Sigmoid colon (tissue), 7 donors: ENCODE results near the gene FEM1C. TPM values are rescaled to one million over a fixed set of nuclear protein-coding genes. Genes with fewer than 3 reads are reported as not detected.

ENCODE experiments used
- DNase-seq: peaks from one replicate; pipeline ENCODE4 v3.0.0-alpha.2; 2019
- H3K27ac ChIP-seq, 4 donors: fragments of 200-600 bp; sonication (generic); one replicate each; pipeline ENCODE4 v1.5.1; 2016 to 2019; ENCODE audit warnings: mild to moderate bottlenecking in 1 of 4
- H3K27me3 ChIP-seq, 3 donors: fragments of 200-600 bp; sonication (generic); one replicate each; pipeline ENCODE4 v1.5.1; 2019; ENCODE audit warnings: mild to moderate bottlenecking in 1 of 3
- H3K36me3 ChIP-seq, 4 donors: fragments of 200-600 bp; sonication (generic); one replicate each; pipeline ENCODE4 v1.5.1; 2016 to 2019
- H3K4me1 ChIP-seq, 4 donors: fragments of 200-600 bp; sonication (generic); one replicate each; pipeline ENCODE4 v1.5.1; 2017 to 2019
- H3K4me3 ChIP-seq, 4 donors: fragments of 200-600 bp; sonication (generic); one replicate each; pipeline ENCODE4 v1.5.1; 2017 to 2019; ENCODE audit warnings: mild to moderate bottlenecking in 2 of 4, moderate library complexity in 1 of 4
- H3K9me3 ChIP-seq, 4 donors: fragments of 200-600 bp in 3 of 4; sonication (generic) in 3 of 4; one replicate each; pipeline versions ENCODE4 v1.5.1 to v1.6.1; 2013 to 2019
- CTCF ChIP-seq, 4 experiments: fragments of 450-650 bp in 3 of 4; fragments of 200-600 bp in 1 of 4; IDR thresholded peaks; one replicate each; pipeline ENCODE4 v1.5.1; 2016 to 2019; ENCODE audit warnings: antibody characterized with exemption in 4 of 4, mild to moderate bottlenecking in 3 of 4, moderate library complexity in 2 of 4
- EP300 ChIP-seq, 4 donors: sonication (generic); formaldehyde crosslinking; IDR thresholded peaks; one replicate each; pipeline ENCODE4 v1.6.1; 2017; ENCODE audit warnings: antibody characterized with exemption in 4 of 4
- POLR2A ChIP-seq, 2 donors: fragments of 450-650 bp; IDR thresholded peaks; one replicate each; pipeline ENCODE4 v1.6.1; 2016; ENCODE audit warnings: antibody characterized with exemption in 2 of 2, mild to moderate bottlenecking in 2 of 2, moderate library complexity in 2 of 2
- POLR2AphosphoS5 ChIP-seq, 4 donors: sonication (generic); formaldehyde crosslinking; IDR thresholded peaks; one replicate each; pipeline ENCODE4 v1.6.1; 2017; ENCODE audit warnings: antibody characterized with exemption in 4 of 4
- WGBS, 2 donors: extraction: QIAGEN DNeasy Blood & Tissue Kit; methylation state at CpG; one replicate each; pipeline ENCODE4 v1.1.7; 2013; 5-methylcytosine and 5-hydroxymethylcytosine counted together
- intact Hi-C: fragments of 100-400 bp; cut with DNase I; formaldehyde crosslinking; loops from one replicate; pipeline ENCODE4 v1.15.1; 2023
- polyA plus RNA-seq, 3 donors: library from polyadenylated mRNA; stranded (reverse); fragments of 200-250 nt; gene quantifications; one replicate each; pipeline ENCODE4 v1.2.3, GENCODE V29; 2013
- total RNA-seq, 4 donors: library from RNA; depleted of rRNA; stranded (reverse); fragments of >200 nt; gene quantifications; one replicate each; pipeline ENCODE4 v1.1.0, GENCODE V29; 2016
- donor health status: healthy with polysubstance abuse.
- donor health status: Bipolar disorder and iron deficiency.
- donor health status: healthy.

Gene FEM1C
- total and polyA plus RNA-seq, 7 donors = 12.1 to 26.8 (median 24.0) TPM

- no peaks in the 10 kb centered on the region for H3K4me1 ChIP-seq
- no peaks in the 10 kb centered on the region for H3K27me3 ChIP-seq
- H3K4me3 ChIP-seq = no peak overlapping the region
- no peaks in the 10 kb centered on the region for H3K9me3 ChIP-seq
- peaks cover 0 to 5% (median 0%) of the 10 kb centered on the region in 4 donors for H3K36me3 ChIP-seq
- TF ChIP-seq POLR2A (IDR thresholded peaks at IDR 0.05) = no peak
- TF ChIP-seq CTCF (IDR thresholded peaks at IDR 0.05) = no peak
- no peak for TF ChIP-seq POLR2AphosphoS5 (IDR thresholded peaks at IDR 0.05)
- no peak for TF ChIP-seq EP300 (IDR thresholded peaks at IDR 0.05)
- intact Hi-C loops = no loop called here
- WGBS, 2 donors = 79 to 87% methylated on average over 5 of the region's 5 CpGs
- no peak for DNase-seq
- no peak overlapping the region for H3K27ac ChIP-seq
Measured at GRCh38 chr5:115575167-115576070, 30.8 kb upstream of the FEM1C start.

GRCh38 chr5:115573133-115573532, 28.6 kb upstream of the FEM1C start:
- H3K27ac ChIP-seq = no peak overlapping the region
- no peak for DNase-seq
- no peaks in the 10 kb centered on the region for H3K27me3 ChIP-seq
- no peak for TF ChIP-seq POLR2AphosphoS5 (IDR thresholded peaks at IDR 0.05)
- TF ChIP-seq POLR2A (IDR thresholded peaks at IDR 0.05) = no peak
- TF ChIP-seq CTCF (IDR thresholded peaks at IDR 0.05) = no peak
- no peak for TF ChIP-seq EP300 (IDR thresholded peaks at IDR 0.05)
- 85 to 87% methylated on average over 2 of the region's 2 CpGs for WGBS, 2 donors
- H3K4me3 ChIP-seq = no peak overlapping the region
- H3K36me3 ChIP-seq = peaks cover 0 to 5% (median 0%) of the 10 kb centered on the region in 4 donors
- intact Hi-C loops = loop anchor here (2.0 to 5.0 kb wide), 2 partner anchors 196 to 264 kb away; no protein-coding TSS in a partner anchor
- no peaks in the 10 kb centered on the region for H3K4me1 ChIP-seq
- H3K9me3 ChIP-seq = no peaks in the 10 kb centered on the region

- H3K27ac ChIP-seq = peak overlapping the region in 2 of 4 donors; percentile 10 to 23
- intact Hi-C loops = loop anchor here (5.0 kb wide), 1 partner anchor 194 kb away; no protein-coding TSS in a partner anchor
- no peak for DNase-seq
- H3K27me3 ChIP-seq = no peaks in the 10 kb centered on the region
- WGBS, 2 donors = 84 to 90% methylated on average over 5 of the region's 5 CpGs
- H3K9me3 ChIP-seq = no peaks in the 10 kb centered on the region
- H3K4me3 ChIP-seq = no peak overlapping the region
- TF ChIP-seq CTCF (IDR thresholded peaks at IDR 0.05) = peak in 1 of 4 experiments; percentile 8
- no peak for TF ChIP-seq POLR2A (IDR thresholded peaks at IDR 0.05)
- H3K36me3 ChIP-seq = no peaks in the 10 kb centered on the region
- no peaks in the 10 kb centered on the region for H3K4me1 ChIP-seq
Measured at GRCh38 chr5:115571441-115571878, 26.9 kb upstream of the FEM1C start.

GRCh38 chr5:115568668-115569067, 24.1 kb upstream of the FEM1C start:
- DNase-seq = no peak
- no peaks in the 10 kb centered on the region for H3K9me3 ChIP-seq
- intact Hi-C loops = no loop called here
- TF ChIP-seq CTCF (IDR thresholded peaks at IDR 0.05) (no peak), EP300 (IDR thresholded peaks at IDR 0.05) (no peak), POLR2A (IDR thresholded peaks at IDR 0.05) (no peak), POLR2AphosphoS5 (IDR thresholded peaks at IDR 0.05) (no peak)
- H3K4me1 ChIP-seq = no peaks in the 10 kb centered on the region
- 83% methylated on average over 1 of the region's 1 CpG for WGBS, 2 donors
- H3K27ac ChIP-seq = no peak overlapping the region
- no peaks in the 10 kb centered on the region for H3K27me3 ChIP-seq
- no peak overlapping the region for H3K4me3 ChIP-seq
- no peaks in the 10 kb centered on the region for H3K36me3 ChIP-seq
